Astrocyte (in vitro differentiated cells and primary cell): Measurements from ENCODE around the gene BIRC7. TPM values are rescaled to one million over a fixed set of nuclear protein-coding genes. Genes with fewer than 3 reads are reported as not detected.

Experiments
- DNase-seq: peaks from one replicate; pipeline ENCODE4 v3.0.0-alpha.2; 2010; ENCODE audit warnings: low read depth
- FAIRE-seq: peaks from 2 replicates; lab custom pipeline; 2011; peaks lifted over from hg19 to GRCh38; lab: Jason Lieb, UNC
- H2AFZ ChIP-seq: 2 replicates; pipeline ENCODE4 v1.6.0; 2012; ENCODE audit warnings: low read depth, low read length, inconsistent platforms
- H3K27ac ChIP-seq: 2 replicates; pipeline ENCODE4 v1.5.1; 2011; ENCODE audit warnings: low read depth, low read length, inconsistent platforms
- H3K27me3 ChIP-seq: 2 replicates; pipeline ENCODE4 v1.6.0; 2011; ENCODE audit warnings: low read length, inconsistent platforms; ENCODE audit not compliant: insufficient read depth
- H3K36me3 ChIP-seq: 2 replicates; pipeline ENCODE4 v1.5.1; 2011; ENCODE audit warnings: low read length, inconsistent platforms; ENCODE audit not compliant: insufficient read depth
- H3K4me1 ChIP-seq: 2 replicates; pipeline ENCODE4 v1.5.1; 2011; ENCODE audit warnings: low read length, inconsistent platforms; ENCODE audit not compliant: insufficient read depth
- H3K4me2 ChIP-seq: 2 replicates; pipeline ENCODE4 v1.6.0; 2012; ENCODE audit warnings: low read length, inconsistent platforms
- H3K4me3 ChIP-seq: 2 replicates; pipeline ENCODE4 v1.5.1; 2011; ENCODE audit warnings: low read depth, mild to moderate bottlenecking, low read length, inconsistent platforms; ENCODE audit not compliant: insufficient read depth
- H3K79me2 ChIP-seq: 2 replicates; pipeline ENCODE4 v1.6.0; 2012; ENCODE audit warnings: mild to moderate bottlenecking, low read length, inconsistent platforms; ENCODE audit not compliant: insufficient read depth
- H3K9ac ChIP-seq: 2 replicates; pipeline ENCODE4 v1.6.0; 2012; ENCODE audit warnings: mild to moderate bottlenecking, low read length, inconsistent platforms
- H3K9me3 ChIP-seq: 2 replicates; pipeline ENCODE4 v1.5.1; 2012; ENCODE audit warnings: low read depth, mild to moderate bottlenecking, low read length, inconsistent platforms; ENCODE audit not compliant: insufficient read depth
- H4K20me1 ChIP-seq: 2 replicates; pipeline ENCODE4 v1.6.0; 2012; ENCODE audit warnings: low read length, inconsistent platforms; ENCODE audit not compliant: insufficient read depth
- H3K27ac Mint-ChIP-seq: one replicate; pipeline ENCODE4 v1.8.0; 2021; ENCODE audit warnings: mild to moderate bottlenecking, mixed read lengths; ENCODE audit not compliant: unreplicated experiment
- H3K27me3 Mint-ChIP-seq: one replicate; pipeline ENCODE4 v1.8.0; 2021; ENCODE audit warnings: low read depth, mixed read lengths; ENCODE audit not compliant: unreplicated experiment
- H3K36me3 Mint-ChIP-seq: one replicate; pipeline ENCODE4 v1.8.0; 2021; ENCODE audit warnings: low read depth, mixed read lengths; ENCODE audit not compliant: unreplicated experiment
- H3K4me1 Mint-ChIP-seq: one replicate; pipeline ENCODE4 v1.8.0; 2021; ENCODE audit warnings: low read depth, mixed read lengths; ENCODE audit not compliant: unreplicated experiment
- H3K4me3 Mint-ChIP-seq: one replicate; pipeline ENCODE4 v1.8.0; 2021; ENCODE audit warnings: mild to moderate bottlenecking, moderate library complexity, mixed read lengths; ENCODE audit not compliant: unreplicated experiment
- H3K9me3 Mint-ChIP-seq: one replicate; pipeline ENCODE4 v1.8.0; 2021; ENCODE audit warnings: mild to moderate bottlenecking, mixed read lengths; ENCODE audit not compliant: unreplicated experiment
- CTCF ChIP-seq: IDR thresholded peaks from 2 replicates; pipeline ENCODE4 v1.5.1; 2011; ENCODE audit warnings: low read depth, mild to moderate bottlenecking, inconsistent platforms, low read length, moderate library complexity; ENCODE audit not compliant: insufficient read depth
- EZH2 ChIP-seq: IDR thresholded peaks from 2 replicates; pipeline ENCODE4 v1.6.1; 2012; ENCODE audit warnings: mild to moderate bottlenecking, low read length, inconsistent platforms; ENCODE audit not compliant: insufficient read depth
- microRNA-seq: library from miRNA; unstranded; fragments of <30 nt; microRNA quantifications from one replicate; pipeline ENCODE4 v1.2.0, GENCODE V29; 2020
- total RNA-seq: library from RNA; stranded (reverse); gene quantifications from 2 replicates; pipeline ENCODE4 v1.2.1, GENCODE V29; 2021

The BIRC7 gene
- total RNA-seq, 1 donor from 2014 or later = 3.3 TPM

- Histone ChIP-seq H3K27me3 (no peaks in the 10 kb centered on the region), H2AFZ (no peak overlapping the region), H3K9ac (no peak overlapping the region), H4K20me1 (peaks cover 83% of the 10 kb centered on the region), H3K27ac (no peak overlapping the region), H3K79me2 (peaks cover 4% of the 10 kb centered on the region), H3K36me3 (peaks cover 2% of the 10 kb centered on the region), H3K4me3 (no peak overlapping the region), H3K9me3 (no peaks in the 10 kb centered on the region), H3K4me1 (no peaks in the 10 kb centered on the region), H3K4me2 (no peak overlapping the region)
- TF ChIP-seq EZH2 (no peak), CTCF (no peak)
- DNase-seq = no peak
- no peak overlapping the region for H3K4me3 Mint-ChIP-seq
- no peak for FAIRE-seq
- no peaks in the 10 kb centered on the region for H3K9me3 Mint-ChIP-seq
- peaks cover 5% of the 10 kb centered on the region for H3K4me1 Mint-ChIP-seq
- H3K27ac Mint-ChIP-seq = no peak overlapping the region
- H3K27me3 Mint-ChIP-seq = no peaks in the 10 kb centered on the region
- H3K36me3 Mint-ChIP-seq = peaks cover 3% of the 10 kb centered on the region
Observed at GRCh38 chr20:63288581-63289251, 53.0 kb downstream of the BIRC7 start.

- Histone ChIP-seq H3K79me2 (no peaks in the 10 kb centered on the region), H3K27ac (no peak overlapping the region), H3K36me3 (peaks cover 2% of the 10 kb centered on the region), H3K4me2 (no peak overlapping the region), H3K9ac (no peak overlapping the region), H3K27me3 (no peaks in the 10 kb centered on the region), H4K20me1 (peaks cover 75% of the 10 kb centered on the region), H2AFZ (no peak overlapping the region), H3K9me3 (no peaks in the 10 kb centered on the region), H3K4me1 (no peaks in the 10 kb centered on the region), H3K4me3 (no peak overlapping the region)
- FAIRE-seq = no peak
- TF ChIP-seq EZH2 (no peak), CTCF (no peak)
- DNase-seq = no peak
- H3K9me3 Mint-ChIP-seq = no peaks in the 10 kb centered on the region
- no peaks in the 10 kb centered on the region for H3K27me3 Mint-ChIP-seq
- peak overlapping the region; percentile 58 for H3K27ac Mint-ChIP-seq
- peaks cover 5% of the 10 kb centered on the region for H3K4me1 Mint-ChIP-seq
- H3K4me3 Mint-ChIP-seq = no peak overlapping the region
- peaks cover 3% of the 10 kb centered on the region for H3K36me3 Mint-ChIP-seq
Observed at GRCh38 chr20:63289311-63290135, 53.8 kb downstream of the BIRC7 start.

Small RNA genes within 50 kb of the gene (microRNA-seq; reads per million reads assigned to microRNA genes)
- not detected for gene MIR3196
- gene MIR4326 = 6.3 reads per million, percentile 26 among the genes with 10 or more reads in this experiment

Other genes starting within 250 kb of the BIRC7 start
- not detected in 2 replicates for gene BHLHE23, start 228.9 kb upstream of the BIRC7 start, total RNA-seq
- gene YTHDF1, start 19.8 kb upstream of the BIRC7 start, total RNA-seq = 98.9 and 107 TPM in 2 replicates
- 146 and 162 TPM in 2 replicates for gene NKAIN4, start 18.6 kb downstream of the BIRC7 start, total RNA-seq
- gene ARFGAP1, start 36.9 kb downstream of the BIRC7 start, total RNA-seq = 220 and 225 TPM in 2 replicates
- 3.1 and 5.0 TPM in 2 replicates for gene COL20A1, start 57.3 kb downstream of the BIRC7 start, total RNA-seq
- gene CHRNA4, start 125.4 kb downstream of the BIRC7 start, total RNA-seq = 0.82 and 1.8 TPM in 2 replicates
- gene KCNQ2, start 236.8 kb downstream of the BIRC7 start, total RNA-seq = 11.5 and 11.9 TPM in 2 replicates